GM13977 (cell line): Measurements from ENCODE around the gene IL25.
"Not testable (repeated sequence)": the region's sequence is repeated elsewhere in the genome, so short reads cannot be mapped to it uniquely, and the experiment has no call there.

Experiments used
- DNase-seq: peaks from one replicate; pipeline ENCODE4 v3.0.0; 2012; ENCODE audit warnings: low spot score
- CTCF ChIP-seq: IDR thresholded peaks from 2 replicates; pipeline ENCODE4 v1.5.1; 2012; ENCODE audit warnings: mild to moderate bottlenecking, control low read depth; ENCODE audit not compliant: insufficient read depth; ENCODE audit errors: extremely low read depth, missing control alignments
- in situ Hi-C: fragments of 300-500 bp; cut with MboI; formaldehyde crosslinking; loops from one replicate; pipeline ENCODE4 v1.12.0; 2022; ENCODE audit warnings: low sequenced_read_pairs, low pct_unique_long_range_greater_than_20kb, mixed read lengths, inconsistent platforms; ENCODE audit not compliant: unreplicated experiment

IL25 gene

GRCh38 chr14:23387916-23388882, 15.6 kb downstream of the IL25 start:
- no peak for TF ChIP-seq CTCF
- in situ Hi-C loops, result no loop called here
- no peak for DNase-seq

DNA sequence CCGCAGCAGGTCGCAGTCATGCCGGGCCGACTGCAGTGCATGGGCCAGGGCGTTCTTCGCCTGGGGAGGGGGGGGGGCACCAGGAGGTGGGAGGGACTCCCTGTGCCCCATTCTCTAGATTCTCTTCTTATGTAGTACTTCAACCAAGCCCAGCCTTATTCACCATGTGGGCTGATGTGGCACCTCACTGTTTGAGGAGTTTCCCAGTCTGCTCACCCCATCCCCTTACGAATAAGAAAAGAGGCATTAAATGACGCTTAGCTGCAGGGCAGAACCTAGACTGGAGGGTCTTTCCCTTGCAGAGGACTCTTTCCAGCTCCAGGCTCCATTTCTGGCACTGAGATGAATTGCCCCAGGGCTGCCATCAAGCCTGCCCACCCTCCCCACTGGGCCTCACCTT, 16.4 kb downstream of the IL25 start:
- TF ChIP-seq CTCF, result no peak
- DNase-seq, result no peak
- in situ Hi-C loops, result no loop called here

DNA sequence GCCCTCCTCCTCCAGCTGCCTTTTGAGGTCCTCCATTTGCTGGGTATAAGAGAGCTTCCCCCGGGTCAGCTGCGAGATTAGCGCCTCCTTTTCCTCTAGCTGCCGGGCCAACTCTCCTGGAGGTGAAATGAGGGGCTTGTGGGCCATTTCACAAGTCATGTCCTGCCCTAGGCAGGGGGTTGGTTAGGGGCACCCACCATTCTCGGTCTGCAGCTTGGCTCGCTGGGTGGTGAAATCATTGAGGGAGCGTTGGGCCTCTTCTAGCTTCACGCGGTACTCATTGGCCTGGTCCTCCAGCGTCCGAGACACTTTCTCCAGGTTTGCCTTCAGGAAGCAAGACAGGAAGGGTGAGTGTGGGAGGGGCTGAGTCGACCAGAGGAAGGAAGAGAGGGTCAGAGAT, 16.8 kb downstream of the IL25 start:
- in situ Hi-C loops, result no loop called here
- DNase-seq, result no peak
- TF ChIP-seq CTCF, result no peak

GRCh38 chr14:23389871-23390270, 17.3 kb downstream of the IL25 start:
- DNase-seq, in situ Hi-C loops: not testable (repeated sequence)

- in situ Hi-C loops, result no loop called here
- no peak for DNase-seq
- no peak for TF ChIP-seq CTCF
These were observed 20.0 kb downstream of the IL25 start for GRCh38 chr14:23392613-23393012.

DNA sequence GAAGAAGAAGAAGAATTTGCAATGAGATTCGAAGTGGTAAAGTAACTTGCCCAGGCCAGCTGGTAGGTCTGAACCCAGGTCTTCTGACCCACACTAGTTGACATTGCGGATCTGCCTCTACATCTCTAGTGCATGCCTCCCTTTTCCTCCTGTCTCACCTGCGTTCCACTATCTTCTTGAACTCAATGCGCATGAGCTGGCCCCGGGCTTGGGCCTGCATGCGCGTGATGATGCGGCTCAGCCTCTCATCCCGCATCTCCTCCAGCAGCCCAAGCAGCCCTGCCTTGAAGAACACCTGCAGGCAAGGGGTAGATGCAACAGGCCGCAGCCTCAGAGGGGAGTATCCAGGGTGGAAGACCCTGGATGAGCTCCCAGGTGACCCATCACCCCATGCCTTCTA, 23.5 kb downstream of the IL25 start:
- no peak for TF ChIP-seq CTCF
- DNase-seq, result no peak
- in situ Hi-C loops, result no loop called here

- no peak for DNase-seq
- in situ Hi-C loops, result no loop called here
- TF ChIP-seq CTCF, result no peak
These were observed 24.3 kb downstream of the IL25 start for GRCh38 chr14:23396781-23397407.
